Uterus (tissue), 2 donors: ENCODE results near the gene VRK2.

Experiments
- POLR2A ChIP-seq, 2 donors: fragments of 450-650 bp; IDR thresholded peaks; one replicate each; pipeline ENCODE4 v1.6.1; 2016; ENCODE audit warnings: antibody characterized with exemption in 2 of 2, mild to moderate bottlenecking in 1 of 2, moderate library complexity in 1 of 2
- TF ChIP-seq, protein P1 (sequence below), 4 experiments: fragments of 200-600 bp in 2 of 4; fragments of 450-650 bp in 2 of 4; sonication (generic) in 2 of 4; IDR thresholded peaks; one replicate each; pipeline ENCODE4 v1.5.1; 2016 to 2019; ENCODE audit warnings: antibody characterized with exemption in 4 of 4, mild to moderate bottlenecking in 2 of 4, moderate library complexity in 1 of 4

DNA sequence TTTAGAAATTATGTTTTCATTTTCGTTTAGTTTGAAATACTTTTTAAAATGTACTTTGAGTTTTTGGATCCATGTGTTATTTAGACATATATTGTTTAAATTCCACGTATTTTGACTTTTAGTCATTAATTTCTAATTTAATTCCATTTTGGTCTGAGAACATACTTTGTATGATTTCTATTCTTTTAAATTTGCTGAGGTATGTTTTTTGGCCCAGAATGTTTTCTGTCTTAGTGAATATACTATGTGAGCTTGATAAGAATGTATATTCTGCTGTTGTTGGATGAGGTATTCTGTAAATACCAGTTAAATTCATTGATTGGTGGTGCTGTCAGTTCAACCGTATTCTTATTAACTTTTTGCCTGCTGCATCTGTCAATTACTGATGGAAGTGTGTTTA is 26.4 kb downstream of the VRK2 start:
- TF ChIP-seq, protein P1, sequence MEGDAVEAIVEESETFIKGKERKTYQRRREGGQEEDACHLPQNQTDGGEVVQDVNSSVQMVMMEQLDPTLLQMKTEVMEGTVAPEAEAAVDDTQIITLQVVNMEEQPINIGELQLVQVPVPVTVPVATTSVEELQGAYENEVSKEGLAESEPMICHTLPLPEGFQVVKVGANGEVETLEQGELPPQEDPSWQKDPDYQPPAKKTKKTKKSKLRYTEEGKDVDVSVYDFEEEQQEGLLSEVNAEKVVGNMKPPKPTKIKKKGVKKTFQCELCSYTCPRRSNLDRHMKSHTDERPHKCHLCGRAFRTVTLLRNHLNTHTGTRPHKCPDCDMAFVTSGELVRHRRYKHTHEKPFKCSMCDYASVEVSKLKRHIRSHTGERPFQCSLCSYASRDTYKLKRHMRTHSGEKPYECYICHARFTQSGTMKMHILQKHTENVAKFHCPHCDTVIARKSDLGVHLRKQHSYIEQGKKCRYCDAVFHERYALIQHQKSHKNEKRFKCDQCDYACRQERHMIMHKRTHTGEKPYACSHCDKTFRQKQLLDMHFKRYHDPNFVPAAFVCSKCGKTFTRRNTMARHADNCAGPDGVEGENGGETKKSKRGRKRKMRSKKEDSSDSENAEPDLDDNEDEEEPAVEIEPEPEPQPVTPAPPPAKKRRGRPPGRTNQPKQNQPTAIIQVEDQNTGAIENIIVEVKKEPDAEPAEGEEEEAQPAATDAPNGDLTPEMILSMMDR (IDR thresholded peaks at IDR 0.05) = no peak
- TF ChIP-seq POLR2A (IDR thresholded peaks at IDR 0.05) = no peak
